ENCODE measurements around the gene LMO1.

- TF ChIP-seq CTCF (optimal IDR thresholded peaks at IDR 0.05 in 1 of 3, IDR thresholded peaks at IDR 0.05 in 1 of 3, conservative IDR thresholded peaks at IDR 0.05 in 1 of 3; ENCODE audit: extremely low read depth in 1 of 3, insufficient read depth in 2 of 3, low read length in 3 of 3) (no peak), EZH2 (IDR thresholded peaks at IDR 0.05; ENCODE audit: low read length) (no peak)
These were observed 34.2 kb upstream of the LMO1 start for GRCh38 chr11:8297781-8298440.

All from keratinocyte (primary cell).